ENCODE measurements around the gene BCO2. TPM values are rescaled to one million over a fixed set of nuclear protein-coding genes. Genes with fewer than 3 reads are reported as not detected.

BCO2 gene
- total RNA-seq, 1 donor from 2014 or later: 1.7 TPM

- Mint-ChIP-seq H3K27ac (ENCODE audit: unreplicated experiment) (no peak overlapping the region), H3K27me3 (ENCODE audit: low read depth) (no peaks in the 10 kb centered on the region), H3K36me3 (ENCODE audit: low read depth) (no peaks in the 10 kb centered on the region), H3K9me3 (ENCODE audit: low read depth) (no peaks in the 10 kb centered on the region), H3K4me3 (ENCODE audit: unreplicated experiment) (no peak overlapping the region), H3K4me1 (ENCODE audit: low read depth) (peaks cover 1% of the 10 kb centered on the region)
- TF ChIP-seq CTCF (IDR thresholded peaks at IDR 0.05): no peak
- DNase-seq (ENCODE audit: low spot score): no peak
Measured at GRCh38 chr11:112134473-112134872, 40.8 kb upstream of the BCO2 start.

DNA sequence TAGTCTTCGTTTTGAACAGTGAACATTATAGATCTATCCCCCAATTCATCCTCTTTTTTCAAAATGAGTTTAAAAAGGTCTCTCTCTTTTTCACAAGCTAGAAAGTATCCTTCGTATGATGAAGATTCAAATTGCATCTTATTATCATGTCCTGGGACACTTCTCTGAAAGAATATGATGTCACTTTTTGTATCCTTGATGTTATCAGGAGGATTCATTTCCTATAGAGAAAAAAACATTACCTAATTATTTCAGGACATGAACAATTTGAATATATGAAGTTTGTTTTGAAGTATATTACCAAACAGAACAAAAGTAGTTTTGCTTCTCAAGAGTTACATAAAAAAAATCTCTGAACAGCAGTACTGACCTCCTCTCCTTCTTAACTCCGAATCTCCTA, 31.7 kb upstream of the BCO2 start:
- peaks cover 3% of the 10 kb centered on the region for H3K9me3 Mint-ChIP-seq (ENCODE audit: low read depth)
- peaks cover 6% of the 10 kb centered on the region for H3K36me3 Mint-ChIP-seq (ENCODE audit: low read depth)
- peak overlapping the region; percentile 23 for H3K27ac Mint-ChIP-seq (ENCODE audit: unreplicated experiment)
- DNase-seq (ENCODE audit: low spot score): no peak
- no peak overlapping the region for H3K4me3 Mint-ChIP-seq (ENCODE audit: unreplicated experiment)
- no peak for TF ChIP-seq CTCF (IDR thresholded peaks at IDR 0.05)
- H3K4me1 Mint-ChIP-seq (ENCODE audit: low read depth): no peaks in the 10 kb centered on the region
- H3K27me3 Mint-ChIP-seq (ENCODE audit: low read depth): no peaks in the 10 kb centered on the region

DNA sequence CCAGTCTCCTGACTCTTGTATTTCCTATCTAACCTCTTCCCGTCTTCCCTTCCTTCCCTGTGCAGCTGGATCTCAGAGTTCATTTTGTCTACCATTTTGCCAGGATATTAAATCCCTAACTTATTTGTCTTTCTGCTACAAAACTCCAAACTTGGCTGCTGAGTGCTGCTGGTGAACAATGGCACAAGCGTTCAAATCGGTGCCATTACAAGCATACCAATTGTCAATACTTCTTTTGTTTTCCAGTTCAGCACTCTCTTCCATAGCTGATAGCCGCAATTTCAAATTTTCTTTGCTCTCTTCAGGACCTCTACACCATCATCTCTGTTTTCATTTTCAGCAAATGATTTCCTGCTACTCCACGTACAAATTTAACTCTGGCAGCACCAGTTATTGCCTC, 24.8 kb upstream of the BCO2 start:
- no peak for DNase-seq (ENCODE audit: low spot score)
- H3K36me3 Mint-ChIP-seq (ENCODE audit: low read depth): peaks cover 6% of the 10 kb centered on the region
- H3K4me3 Mint-ChIP-seq (ENCODE audit: unreplicated experiment): no peak overlapping the region
- no peak for TF ChIP-seq CTCF (IDR thresholded peaks at IDR 0.05)
- no peak overlapping the region for H3K27ac Mint-ChIP-seq (ENCODE audit: unreplicated experiment)
- H3K27me3 Mint-ChIP-seq (ENCODE audit: low read depth): no peaks in the 10 kb centered on the region
- H3K4me1 Mint-ChIP-seq (ENCODE audit: low read depth): no peaks in the 10 kb centered on the region
- H3K9me3 Mint-ChIP-seq (ENCODE audit: low read depth): no peaks in the 10 kb centered on the region

DNA sequence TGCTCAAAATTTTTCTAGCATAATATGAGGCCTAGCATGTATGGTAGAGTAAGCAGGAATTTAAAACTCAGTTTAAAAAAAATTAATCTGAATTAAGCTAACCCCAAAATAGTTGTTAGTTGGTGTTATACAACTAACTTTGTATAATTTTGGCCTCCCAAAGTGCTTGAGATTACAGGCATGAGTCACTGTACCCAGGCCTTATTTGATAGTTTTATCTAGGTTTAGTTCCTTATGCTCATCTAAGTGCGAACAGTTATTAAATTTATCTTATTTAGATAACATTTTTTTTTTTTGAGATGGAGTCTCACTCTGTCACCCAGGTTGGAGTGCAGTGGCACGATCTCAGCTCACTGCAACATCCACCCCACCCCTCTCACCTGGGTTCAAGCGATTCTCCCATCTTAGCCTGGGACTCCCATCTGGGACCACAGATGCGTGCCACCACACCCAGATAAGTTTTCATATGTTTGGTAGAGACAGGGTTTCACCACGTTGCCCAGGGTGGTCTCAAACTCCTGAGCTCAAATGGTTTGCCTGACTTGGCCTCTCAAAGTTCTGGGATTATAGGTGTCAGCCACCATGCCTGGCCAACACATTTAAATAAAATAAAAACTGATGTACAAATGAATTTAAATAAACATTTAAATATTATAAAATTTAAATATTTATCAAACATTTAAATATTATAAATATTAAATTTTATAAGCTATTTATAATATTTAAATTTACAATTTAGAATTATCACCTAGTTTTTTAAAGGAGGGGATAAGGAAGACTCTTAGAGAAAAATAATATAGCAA, 19.0 kb upstream of the BCO2 start:
- TF ChIP-seq CTCF (IDR thresholded peaks at IDR 0.05): no peak
- peaks cover 2% of the 10 kb centered on the region for H3K9me3 Mint-ChIP-seq (ENCODE audit: low read depth)
- H3K4me3 Mint-ChIP-seq (ENCODE audit: unreplicated experiment): no peak overlapping the region
- H3K36me3 Mint-ChIP-seq (ENCODE audit: low read depth): peaks cover 3% of the 10 kb centered on the region
- peaks cover 16% of the 10 kb centered on the region for H3K4me1 Mint-ChIP-seq (ENCODE audit: low read depth)
- no peaks in the 10 kb centered on the region for H3K27me3 Mint-ChIP-seq (ENCODE audit: low read depth)
- no peak for DNase-seq (ENCODE audit: low spot score)
- no peak overlapping the region for H3K27ac Mint-ChIP-seq (ENCODE audit: unreplicated experiment)

- no peak overlapping the region for H3K4me3 Mint-ChIP-seq (ENCODE audit: unreplicated experiment)
- no peaks in the 10 kb centered on the region for H3K27me3 Mint-ChIP-seq (ENCODE audit: low read depth)
- H3K9me3 Mint-ChIP-seq (ENCODE audit: low read depth): peaks cover 2% of the 10 kb centered on the region
- H3K27ac Mint-ChIP-seq (ENCODE audit: unreplicated experiment): peak overlapping the region; percentile 90
- peaks cover 19% of the 10 kb centered on the region for H3K4me1 Mint-ChIP-seq (ENCODE audit: low read depth)
- H3K36me3 Mint-ChIP-seq (ENCODE audit: low read depth): peaks cover 3% of the 10 kb centered on the region
- no peak for DNase-seq (ENCODE audit: low spot score)
- no peak for TF ChIP-seq CTCF (IDR thresholded peaks at IDR 0.05)
Measured at GRCh38 chr11:112156956-112157766, 18.2 kb upstream of the BCO2 start.
